Heart left ventricle (tissue), 13 donors: ENCODE data around the gene RHO.

Source experiments
- POLR2A ChIP-seq, 2 donors: fragments of 450-650 bp; IDR thresholded peaks; one replicate each; pipeline ENCODE4 v1.6.1; 2017; ENCODE audit warnings: antibody characterized with exemption in 2 of 2, mild to moderate bottlenecking in 2 of 2, moderate library complexity in 2 of 2
- TF ChIP-seq, protein P1 (sequence below), 12 donors: fragments of 200-600 bp; sonication (generic) in 4 of 12; IDR thresholded peaks; one replicate each; pipeline versions ENCODE4 v1.5.0 to v1.8.0; 2018 to 2022; ENCODE audit warnings: antibody characterized with exemption in 12 of 12, mild to moderate bottlenecking in 5 of 12
- donor health status: ischemic (EF 13 %, LVEDD 7.1; RV severe dilation, severe dysfunction).
- donor health status: DM: no; HTN: yes; CAD: no.
- donor health status: DM: no; HTN: no; CAD: no.
- donor health status: ischemic (EF 25% LVEDD 6.9; RV normal size, moderate dysfunction).
- donor health status: ischemic (EF 25% LVEDD 5.7; RV mildly dilated, moderate dysfunction).
- donor health status: ischemic (EF 35%, LVEDD 5.7; RV mildly dilated, moderate dysfunction).
- donor health status: nonischemic (EF 11% LVEDD 7.7; RV severe dilation, severe dysfunction).
- donor health status: DM: yes; HTN: yes; CAD: no.
- donor health status: PGD.
- donor health status: ischemic (EF 29% LVEDD 5.4; RV normal size, mild dysfunction).
- donor health status: nonischemic (EF 23%, LVEDD 6.1; RV moderate dilation, normal function).

GRCh38 chr3:129581623-129582022 is 53.2 kb downstream of the RHO start:
- TF ChIP-seq POLR2A (IDR thresholded peaks at IDR 0.05) = no peak
- TF ChIP-seq, protein P1, sequence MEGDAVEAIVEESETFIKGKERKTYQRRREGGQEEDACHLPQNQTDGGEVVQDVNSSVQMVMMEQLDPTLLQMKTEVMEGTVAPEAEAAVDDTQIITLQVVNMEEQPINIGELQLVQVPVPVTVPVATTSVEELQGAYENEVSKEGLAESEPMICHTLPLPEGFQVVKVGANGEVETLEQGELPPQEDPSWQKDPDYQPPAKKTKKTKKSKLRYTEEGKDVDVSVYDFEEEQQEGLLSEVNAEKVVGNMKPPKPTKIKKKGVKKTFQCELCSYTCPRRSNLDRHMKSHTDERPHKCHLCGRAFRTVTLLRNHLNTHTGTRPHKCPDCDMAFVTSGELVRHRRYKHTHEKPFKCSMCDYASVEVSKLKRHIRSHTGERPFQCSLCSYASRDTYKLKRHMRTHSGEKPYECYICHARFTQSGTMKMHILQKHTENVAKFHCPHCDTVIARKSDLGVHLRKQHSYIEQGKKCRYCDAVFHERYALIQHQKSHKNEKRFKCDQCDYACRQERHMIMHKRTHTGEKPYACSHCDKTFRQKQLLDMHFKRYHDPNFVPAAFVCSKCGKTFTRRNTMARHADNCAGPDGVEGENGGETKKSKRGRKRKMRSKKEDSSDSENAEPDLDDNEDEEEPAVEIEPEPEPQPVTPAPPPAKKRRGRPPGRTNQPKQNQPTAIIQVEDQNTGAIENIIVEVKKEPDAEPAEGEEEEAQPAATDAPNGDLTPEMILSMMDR (IDR thresholded peaks at IDR 0.05) = no peak
